Activated naive CD8-positive, alpha-beta T cell treated with anti-CD3 and anti-CD28 coated beads, Interleukin-2, amount 50 U/mL, for 16 hours (primary cell): ENCODE results near the gene ABI3BP.
"Not testable (repeated sequence)": the region's sequence is repeated elsewhere in the genome, so short reads cannot be mapped to it uniquely, and the experiment has no call there.

Experiments
- DNase-seq: peaks from one replicate; pipeline ENCODE4 v3.0.0-alpha.2; 2020; ENCODE audit warnings: low read depth, low spot score

The ABI3BP gene

DNA sequence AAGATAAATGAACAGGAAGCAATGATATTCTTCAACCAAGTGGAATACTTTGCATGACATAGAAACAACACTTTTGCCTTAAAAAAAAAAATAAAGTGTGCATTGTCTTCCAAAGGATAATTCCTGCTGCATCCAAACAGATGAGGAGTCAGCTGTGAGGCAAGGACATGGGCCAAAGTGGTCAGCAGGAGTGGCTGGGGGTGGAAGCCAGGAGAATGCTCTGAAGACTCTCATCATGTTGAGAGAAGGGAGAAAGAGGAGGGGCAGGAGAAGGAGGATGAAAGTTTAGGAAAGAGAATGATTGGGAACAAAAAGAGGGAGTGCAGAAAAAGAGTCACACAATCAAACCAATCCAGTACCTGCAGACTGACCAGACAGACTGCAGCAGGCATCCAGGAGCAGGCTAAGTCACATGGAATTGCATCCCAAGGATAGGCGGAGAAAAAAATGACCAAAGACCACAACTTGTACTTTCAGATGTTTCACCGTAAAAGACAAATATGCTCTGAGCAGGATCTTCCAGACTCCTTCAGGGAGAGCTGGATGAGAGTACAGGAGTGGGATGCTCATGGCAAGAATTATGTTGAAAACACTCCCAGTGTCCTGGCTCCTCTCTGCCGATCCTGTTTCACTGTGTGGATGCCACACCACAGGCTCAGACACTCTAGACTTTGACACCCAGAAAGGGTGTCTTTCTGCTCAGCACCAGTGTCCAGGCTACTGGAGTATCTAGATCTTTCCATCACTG, 11.9 kb downstream of the ABI3BP start:
- DNase-seq = no peak

DNA sequence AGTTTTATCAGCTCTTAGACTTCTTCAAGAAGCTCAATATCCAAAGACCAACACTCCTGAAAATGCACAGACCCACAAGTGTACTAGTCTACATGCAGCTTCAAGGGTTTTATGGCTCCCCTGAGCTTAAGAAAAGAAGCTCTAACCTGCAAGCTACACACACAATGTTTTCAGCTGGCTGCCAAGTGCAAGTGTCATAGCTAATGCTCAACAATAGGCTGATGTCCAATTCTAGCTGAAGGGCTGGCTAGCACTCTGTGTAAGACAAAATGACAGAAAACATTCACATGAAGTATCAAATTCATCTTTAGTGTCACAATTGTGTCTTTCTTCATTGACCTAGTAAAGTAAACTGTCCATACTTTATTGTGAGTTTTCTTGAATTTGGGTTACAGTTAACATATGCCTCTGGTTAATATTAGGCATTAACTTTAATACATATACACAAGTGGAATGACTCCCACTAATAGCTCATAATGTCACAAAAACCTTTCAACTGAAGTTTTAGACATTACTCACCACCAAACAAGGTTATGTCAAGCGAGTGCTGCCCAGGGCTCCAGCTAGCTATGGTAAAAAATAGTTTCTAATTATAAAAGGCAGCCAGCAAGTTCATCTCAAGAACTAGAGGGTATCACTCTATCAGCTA, 15.1 kb downstream of the ABI3BP start:
- no peak for DNase-seq

DNA sequence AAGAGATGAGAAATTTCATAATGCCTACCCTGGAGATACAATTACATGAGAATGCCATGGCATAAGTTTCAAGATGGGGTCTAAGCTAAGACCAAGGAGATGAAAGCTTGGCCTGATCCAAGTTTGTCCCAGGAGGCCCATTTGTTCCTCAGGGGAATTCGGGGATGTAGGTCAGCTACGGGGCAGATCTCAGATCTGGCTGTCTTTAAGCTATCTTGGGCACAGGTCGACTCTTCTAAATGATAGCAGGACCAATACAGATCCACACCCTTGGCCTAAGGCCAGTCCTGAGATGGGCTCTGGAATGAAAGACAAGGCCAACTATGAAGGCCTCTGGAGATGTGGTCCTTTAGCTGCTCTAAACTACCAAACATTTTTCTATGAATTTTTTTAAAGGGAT, 16.6 kb downstream of the ABI3BP start:
- DNase-seq = no peak

DNA sequence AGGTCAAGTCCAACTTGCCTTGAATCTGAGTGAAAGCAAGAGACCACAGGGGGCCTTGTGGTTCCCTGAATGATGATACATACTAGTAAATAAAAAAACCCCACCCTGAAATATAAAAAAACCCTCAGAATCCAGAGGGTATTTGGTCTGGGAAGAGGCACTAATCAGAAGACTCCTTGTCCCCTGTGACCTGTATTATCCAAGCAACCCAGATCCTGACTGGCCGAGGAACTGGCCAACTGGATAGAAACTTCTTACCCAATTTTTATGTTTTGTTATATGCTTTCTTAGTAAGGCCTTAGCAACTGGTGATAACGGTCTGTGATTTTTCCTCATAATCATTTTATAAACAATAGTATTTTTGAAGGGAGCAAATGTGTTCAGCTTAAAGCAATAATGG, 17.5 kb downstream of the ABI3BP start:
- no peak for DNase-seq

DNA sequence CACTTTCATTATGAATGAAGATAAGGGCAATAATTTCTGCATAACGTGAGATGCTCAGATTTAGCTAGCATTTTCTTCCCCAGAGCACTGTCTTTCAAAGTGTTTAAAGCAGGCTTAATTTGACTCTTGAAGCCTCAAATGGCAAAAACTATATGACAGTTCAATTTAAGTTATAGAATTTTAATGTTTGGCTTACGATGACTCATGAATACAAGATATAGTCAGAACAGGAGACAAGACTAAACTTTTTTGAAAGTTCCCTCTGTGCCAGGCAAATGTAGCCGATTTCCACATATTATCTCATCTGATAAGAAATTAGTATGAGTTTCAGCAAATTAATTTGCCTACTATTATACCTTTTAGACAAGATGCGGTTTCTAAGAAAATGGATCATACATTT, 19.6 kb downstream of the ABI3BP start:
- no peak for DNase-seq

DNA sequence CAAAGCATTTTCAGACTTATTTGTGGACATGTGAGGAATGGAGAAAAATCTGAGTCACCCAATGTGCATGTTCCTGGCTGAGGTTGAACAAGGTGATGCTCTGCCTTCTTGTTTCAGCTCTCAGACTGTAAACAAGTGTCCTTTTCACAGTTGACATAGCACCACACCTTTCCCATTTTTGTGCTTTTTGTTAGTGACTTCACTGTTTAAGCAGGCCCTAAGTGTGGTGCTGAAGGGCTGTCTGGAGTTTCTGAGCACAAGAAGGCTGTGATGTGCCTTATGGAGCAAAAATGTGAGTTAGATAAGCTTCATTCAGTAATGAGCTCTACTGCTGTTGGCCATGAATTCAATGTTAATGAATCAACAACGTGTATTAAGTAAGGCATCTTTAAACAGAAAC, 20.4 kb downstream of the ABI3BP start:
- no peak for DNase-seq

DNA sequence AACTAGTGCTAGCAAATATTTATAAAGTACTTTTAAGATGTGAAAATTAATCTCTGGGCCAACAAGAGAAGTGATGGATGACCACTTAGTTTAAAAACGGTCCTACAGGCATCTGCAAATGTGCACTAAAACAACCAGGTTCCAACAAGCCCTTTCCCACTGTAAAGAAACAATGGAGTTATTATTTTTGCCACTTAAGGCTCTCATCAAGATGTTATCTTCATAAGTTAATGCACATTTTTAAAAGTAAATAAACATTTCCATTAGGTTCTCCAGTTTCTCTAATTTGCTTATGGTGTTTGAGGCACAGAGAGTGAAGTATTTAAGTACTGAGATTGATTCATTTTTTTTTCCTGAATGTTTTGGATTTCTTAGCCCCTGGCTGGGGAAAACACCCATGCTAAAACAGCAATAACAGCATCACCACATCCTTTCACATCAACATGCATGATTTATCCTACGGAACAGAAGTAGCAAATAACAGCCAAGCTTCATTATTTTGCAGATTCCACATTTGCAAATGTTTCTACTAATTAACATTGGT, 20.8 kb downstream of the ABI3BP start:
- DNase-seq = no peak

DNA sequence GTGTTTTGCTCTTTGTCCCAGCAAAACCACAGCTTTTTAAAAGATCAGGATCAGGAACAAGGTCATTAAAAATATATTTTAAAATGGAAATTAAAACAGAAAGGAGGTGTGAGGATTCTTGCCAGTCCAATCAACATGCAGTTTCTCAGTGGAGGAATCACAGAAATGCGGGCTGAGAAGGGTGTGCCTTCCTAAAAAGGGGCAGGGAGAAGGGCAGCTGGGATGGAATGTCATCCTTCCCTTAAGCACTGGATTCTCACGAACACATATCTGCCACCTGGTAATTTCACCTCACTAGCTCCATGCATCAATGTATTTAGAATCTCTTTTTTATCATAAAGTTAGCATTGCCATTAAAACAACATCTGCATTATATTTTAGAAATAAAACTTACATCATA, 21.4 kb downstream of the ABI3BP start:
- DNase-seq = no peak

DNA sequence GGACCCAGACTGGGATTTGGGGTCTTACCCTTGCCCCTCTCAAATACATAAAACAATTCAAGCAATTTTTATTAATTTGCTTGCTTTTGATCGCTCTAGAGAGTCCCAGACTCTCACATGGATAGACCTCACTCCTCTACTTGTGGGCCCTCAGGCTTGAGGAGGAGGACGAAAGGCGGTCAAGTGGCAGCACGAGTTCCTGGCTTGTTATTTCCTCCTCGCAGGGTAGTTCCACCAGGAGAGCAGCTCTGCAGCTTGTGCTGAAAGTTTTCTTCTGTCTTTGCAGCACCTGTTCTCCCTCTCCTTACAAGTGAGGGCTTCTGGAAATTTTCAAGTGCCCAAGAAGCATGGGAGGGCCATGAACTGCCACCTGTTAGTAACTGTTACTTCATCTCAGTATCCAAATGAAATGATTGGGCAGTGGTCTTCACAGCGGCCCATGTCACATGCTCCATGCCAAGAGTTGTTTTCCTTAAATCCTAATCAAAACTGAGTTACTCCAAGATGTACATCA, 22.7 kb downstream of the ABI3BP start:
- no peak for DNase-seq

DNA sequence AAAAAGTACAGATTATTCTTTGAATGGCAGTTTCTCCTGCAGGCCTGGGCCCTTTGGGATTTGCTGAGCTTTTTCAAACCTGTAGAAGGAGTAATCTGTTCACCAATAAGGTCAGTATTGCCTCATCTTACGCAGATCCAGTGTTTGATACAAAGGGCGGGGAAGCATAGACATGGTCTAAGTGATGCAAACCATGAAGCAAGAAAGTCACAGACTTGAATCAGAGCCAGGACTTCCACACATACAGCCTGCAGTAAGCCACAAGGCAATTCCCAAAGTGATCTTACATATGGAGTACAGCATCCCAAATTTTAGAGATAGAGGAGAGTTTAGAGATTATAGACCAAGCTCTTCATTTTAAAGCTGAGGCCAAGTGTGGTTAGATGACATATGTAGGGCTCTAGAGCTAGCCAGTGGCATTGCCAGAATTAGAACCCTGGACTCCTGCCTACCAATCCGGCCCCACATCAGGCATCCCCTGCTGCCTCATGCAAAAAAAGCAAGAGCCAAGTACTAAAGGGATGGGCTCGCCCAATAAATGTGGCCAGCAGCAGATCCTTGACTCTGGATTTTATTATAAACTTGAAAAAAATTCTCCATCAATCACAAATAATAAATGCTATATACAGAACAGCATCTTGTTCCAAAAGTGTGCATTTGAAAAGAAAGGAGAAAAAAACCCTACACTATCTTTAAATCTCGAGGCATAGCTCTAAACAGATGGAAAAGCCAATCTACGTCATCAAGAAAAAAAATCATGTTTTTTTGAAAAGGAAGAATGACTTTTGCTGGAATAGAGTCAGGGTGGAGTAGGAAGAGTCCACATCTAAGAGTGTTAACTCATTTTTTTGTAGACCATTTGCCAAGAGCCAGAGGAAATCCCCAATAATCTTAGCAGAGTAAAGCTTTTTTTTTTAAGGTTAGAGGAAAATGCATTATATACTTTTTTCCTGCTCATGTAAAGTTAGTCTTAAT, 24.0 kb downstream of the ABI3BP start:
- DNase-seq = no peak

DNA sequence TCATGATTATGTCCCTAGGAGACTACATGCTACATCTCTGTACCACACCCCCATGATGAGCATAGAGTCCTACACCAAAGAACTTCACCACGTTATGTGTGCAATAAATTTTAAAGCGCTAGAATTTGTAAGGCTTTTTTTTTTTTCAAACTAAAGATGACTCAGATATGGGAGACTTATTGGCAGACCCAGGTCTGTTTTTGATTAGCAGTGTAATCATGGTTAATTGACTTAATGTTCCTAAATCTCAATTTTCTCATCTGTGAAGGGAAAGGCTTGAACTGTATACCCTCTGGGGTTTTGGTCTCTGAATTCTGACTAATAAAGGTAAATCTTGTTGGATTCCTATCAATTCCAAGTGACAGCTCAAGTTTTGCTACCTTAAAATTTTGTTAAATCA, 26.4 kb downstream of the ABI3BP start:
- no peak for DNase-seq

DNA sequence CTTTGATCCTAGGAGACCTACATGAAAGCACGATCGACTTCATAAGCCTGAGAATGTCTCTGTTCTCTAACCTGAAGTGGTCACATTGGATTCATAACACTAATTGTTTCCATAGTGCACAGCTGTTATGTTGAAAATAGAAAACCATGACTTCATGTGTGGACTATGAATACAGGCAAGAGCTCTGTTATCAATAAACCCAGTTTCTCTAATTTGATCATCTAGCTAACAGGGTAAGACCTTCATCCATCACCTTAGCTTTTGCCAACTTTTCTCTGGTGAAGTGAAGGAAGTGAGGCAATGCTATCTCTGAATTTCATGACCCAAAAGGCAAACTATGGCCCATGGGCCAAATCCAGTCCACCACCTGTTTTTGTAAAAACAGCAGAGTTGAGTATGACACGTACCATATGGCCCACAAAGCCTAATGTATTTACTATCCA, 27.2 kb downstream of the ABI3BP start:
- no peak for DNase-seq

DNA sequence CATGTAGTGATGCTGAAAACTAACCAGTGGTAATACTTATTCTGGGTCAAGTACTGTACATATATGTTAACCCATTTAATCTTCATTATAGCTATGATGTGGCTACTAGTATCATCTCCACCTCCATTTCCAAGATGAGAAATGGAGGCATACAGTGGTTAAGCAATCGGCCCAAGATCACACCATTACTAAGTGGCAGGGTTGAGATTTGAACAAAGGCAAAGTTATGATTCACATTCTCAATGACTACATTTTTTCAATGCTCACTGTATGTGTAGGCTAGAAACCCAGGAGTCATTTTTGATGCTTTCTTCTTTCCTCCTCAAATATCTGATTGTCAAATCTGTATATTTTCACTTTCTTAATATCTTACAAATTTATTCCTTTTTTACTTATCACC, 30.2 kb downstream of the ABI3BP start:
- DNase-seq = no peak

DNA sequence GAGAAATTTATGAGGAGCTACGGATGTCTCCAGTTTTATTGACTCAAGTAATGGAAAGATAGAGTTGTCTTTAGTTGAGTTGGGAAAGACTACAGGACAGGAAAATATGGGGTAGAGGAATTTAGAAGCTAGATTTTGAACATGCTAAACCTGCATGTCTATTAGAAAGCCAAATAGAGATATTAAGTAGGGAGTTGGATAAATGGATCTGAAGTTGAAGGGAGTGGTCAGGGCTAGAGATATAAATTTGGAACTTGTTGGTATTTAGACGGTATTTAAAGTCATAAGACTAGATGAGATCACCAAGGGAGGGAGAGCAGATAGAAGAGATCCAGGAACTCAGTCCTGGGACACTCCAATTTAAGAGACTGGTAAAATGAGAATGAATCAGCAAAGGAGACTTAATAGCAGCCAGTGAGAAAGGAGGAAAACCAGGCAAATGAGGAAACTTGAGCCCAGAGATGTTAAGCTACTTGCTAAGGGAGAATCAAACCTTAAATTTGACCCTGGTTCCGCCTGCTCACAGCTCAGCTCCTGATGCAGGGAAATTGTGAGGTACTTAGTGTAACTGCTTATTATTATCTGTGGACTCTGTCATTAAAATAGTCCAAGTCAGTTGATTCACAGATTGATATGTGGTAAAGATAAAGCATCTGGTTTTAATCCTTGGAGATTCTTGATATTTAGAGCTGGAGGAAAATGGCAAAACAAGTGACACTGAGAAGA, 35.8 kb downstream of the ABI3BP start:
- no peak for DNase-seq

DNA sequence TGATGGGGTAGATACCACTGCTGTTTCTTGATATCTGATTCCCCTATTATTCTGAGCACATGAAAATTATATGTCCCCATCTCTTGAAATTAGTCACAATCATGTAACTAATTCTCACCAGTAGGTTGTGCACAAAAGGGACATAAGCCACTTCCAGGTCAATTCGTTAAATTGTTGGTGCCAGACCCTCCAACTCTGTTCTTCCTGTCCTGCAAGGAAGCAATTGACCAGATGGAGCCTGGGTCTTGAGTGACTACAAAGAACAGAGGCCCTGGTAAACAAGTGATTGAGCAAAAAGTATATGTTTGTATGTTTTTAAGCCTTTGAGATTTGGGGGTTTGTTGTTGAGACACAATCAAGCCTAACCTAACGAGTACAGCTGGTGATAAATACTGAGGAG, 36.9 kb downstream of the ABI3BP start:
- no peak for DNase-seq

DNA sequence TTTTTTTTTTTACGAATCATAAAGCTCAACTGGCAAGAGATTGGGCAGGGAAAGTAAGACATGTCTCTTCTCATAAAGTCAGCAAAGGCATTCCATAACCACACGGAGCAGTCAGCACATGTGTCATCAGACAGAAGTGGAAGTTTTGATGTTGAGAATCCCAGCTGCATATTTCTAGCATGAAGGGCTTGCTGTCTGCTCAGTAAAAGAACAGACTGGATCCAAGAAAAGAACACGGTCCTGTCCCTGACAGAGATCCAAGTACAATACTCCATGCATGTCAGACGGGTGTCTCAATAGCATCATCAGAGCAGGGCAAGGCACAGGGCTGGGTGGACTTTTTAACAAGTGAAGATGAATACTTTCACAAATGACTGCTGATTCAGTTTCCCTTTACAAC, 38.2 kb downstream of the ABI3BP start:
- DNase-seq = no peak

DNA sequence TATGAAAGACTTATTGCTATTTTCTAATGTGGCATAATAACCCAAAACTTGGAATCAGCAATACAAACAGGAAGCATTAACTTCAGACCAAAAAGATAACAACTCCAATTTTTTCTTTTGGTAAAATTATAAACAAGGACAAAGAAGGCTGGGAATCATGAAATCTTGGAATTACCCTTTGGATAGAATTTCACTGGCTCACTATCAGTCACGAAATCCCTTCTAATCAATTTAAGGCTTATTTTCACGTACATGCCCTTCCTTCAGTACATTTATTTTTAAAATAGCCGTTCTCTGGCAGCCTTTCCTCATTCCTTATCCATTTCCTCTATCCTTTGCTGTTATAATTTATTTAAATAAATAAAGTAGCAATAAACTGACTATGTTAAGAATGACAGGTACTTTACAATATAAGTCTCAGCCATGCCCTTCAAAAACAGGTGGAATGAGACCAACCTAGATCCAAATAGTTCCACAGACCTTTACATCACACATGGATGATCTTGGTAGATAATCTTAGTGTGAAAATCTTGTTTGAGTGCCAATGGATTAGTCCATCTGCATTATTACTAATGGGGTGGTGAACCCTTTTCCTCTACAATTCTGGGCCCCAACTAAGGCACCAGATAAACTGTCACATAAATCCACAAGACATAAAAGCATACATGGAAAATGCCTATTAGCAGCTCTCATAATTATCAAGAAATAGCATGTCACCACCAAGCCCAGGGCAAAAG, 38.9 kb downstream of the ABI3BP start:
- no peak for DNase-seq

DNA sequence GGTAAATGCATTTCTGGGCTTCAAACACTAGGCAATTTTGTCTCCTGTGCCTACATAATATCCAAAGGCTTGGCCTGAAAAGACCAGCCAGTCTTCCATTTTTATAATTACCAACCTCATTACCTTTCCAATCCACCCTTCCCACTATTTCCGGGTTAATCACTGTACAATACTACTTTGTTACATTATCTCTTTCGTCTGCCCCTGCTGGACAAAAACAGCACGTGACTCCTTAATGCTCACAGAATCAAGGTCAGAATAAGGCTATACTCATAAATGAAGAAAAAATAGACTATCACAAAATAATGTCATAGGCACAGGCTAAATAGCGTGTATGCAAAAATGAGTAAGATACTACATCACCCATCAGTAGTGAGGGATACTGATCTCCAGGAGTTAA, 40.1 kb downstream of the ABI3BP start:
- no peak for DNase-seq

DNA sequence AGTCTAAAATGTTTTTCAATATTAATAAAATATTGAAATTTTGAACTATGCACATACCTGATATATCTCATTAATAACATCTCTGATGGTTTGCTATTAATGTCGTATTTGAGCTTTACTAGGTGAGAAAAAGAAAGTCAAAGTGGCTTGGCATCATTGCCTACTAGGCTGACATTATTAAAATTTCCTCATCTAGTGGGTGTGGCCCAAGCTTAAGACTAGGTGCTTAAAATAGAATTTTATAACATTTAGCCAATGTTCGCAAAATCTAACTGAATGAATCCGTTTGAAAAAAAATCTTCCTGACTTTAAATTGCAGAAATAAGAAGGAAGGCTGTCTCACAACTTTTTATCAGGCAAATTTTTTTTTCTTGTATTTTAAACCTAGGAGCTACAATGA, 46.1 kb downstream of the ABI3BP start:
- DNase-seq = no peak

DNA sequence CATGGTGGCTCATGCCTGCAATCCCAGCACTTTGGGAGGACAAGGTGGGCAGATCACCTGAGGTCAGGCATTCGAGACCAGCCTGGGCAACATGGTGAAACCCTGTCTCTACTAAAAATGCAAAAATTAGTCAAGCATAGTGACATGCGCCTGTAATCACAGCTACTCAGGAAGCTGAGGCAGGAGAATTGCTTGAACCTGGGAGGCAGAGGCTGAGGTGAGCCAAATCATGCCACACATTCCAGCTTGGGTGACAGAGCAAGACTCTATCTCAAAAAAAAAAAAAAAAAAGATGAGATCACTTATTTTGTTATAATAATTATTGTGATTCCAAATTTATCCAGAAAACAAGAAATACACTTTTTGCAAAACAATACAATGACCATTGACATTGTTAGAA, 47.1 kb downstream of the ABI3BP start:
- not testable (repeated sequence) for DNase-seq
